GM18499 (cell line): ENCODE data around the gene AAK1.

Experiments used
- ATAC-seq: cut with Tn5 transposase; IDR thresholded peaks from one replicate; pipeline ENCODE4 v1.9.1; 2021; ENCODE audit warnings: moderate number of reproducible peaks; ENCODE audit not compliant: insufficient read depth, unreplicated experiment

AAK1 gene

GRCh38 chr2:69509011-69509749, 134.4 kb downstream of the AAK1 start:
- no peak for ATAC-seq

GRCh38 chr2:69505710-69506109, 137.8 kb downstream of the AAK1 start:
- ATAC-seq: no peak

GRCh38 chr2:69501301-69501700, 142.2 kb downstream of the AAK1 start:
- ATAC-seq: no peak

GRCh38 chr2:69499966-69500365, 143.6 kb downstream of the AAK1 start:
- no peak for ATAC-seq

- no peak for ATAC-seq
Measured at GRCh38 chr2:69499242-69499641, 144.3 kb downstream of the AAK1 start.

GRCh38 chr2:69495861-69496260, 147.7 kb downstream of the AAK1 start:
- ATAC-seq: no peak

GRCh38 chr2:69495008-69495407, 148.5 kb downstream of the AAK1 start:
- no peak for ATAC-seq

GRCh38 chr2:69494126-69494525, 149.4 kb downstream of the AAK1 start:
- no peak for ATAC-seq

GRCh38 chr2:69493268-69493667, 150.3 kb downstream of the AAK1 start:
- no peak for ATAC-seq

GRCh38 chr2:69491864-69492263, 151.7 kb downstream of the AAK1 start:
- no peak for ATAC-seq

- no peak for ATAC-seq
Measured at GRCh38 chr2:69490486-69490885, 153.1 kb downstream of the AAK1 start.

- ATAC-seq: no peak
Measured at GRCh38 chr2:69489793-69490192, 153.7 kb downstream of the AAK1 start.

- no peak for ATAC-seq
Measured at GRCh38 chr2:69483696-69484095, 159.8 kb downstream of the AAK1 start.

GRCh38 chr2:69483024-69483423, 160.5 kb downstream of the AAK1 start:
- no peak for ATAC-seq

- ATAC-seq: no peak
Measured at GRCh38 chr2:69482471-69482870, 161.1 kb downstream of the AAK1 start.

GRCh38 chr2:69481421-69481820, 162.1 kb downstream of the AAK1 start:
- ATAC-seq: no peak

- ATAC-seq: no peak
Measured at GRCh38 chr2:69477627-69478026, 165.9 kb downstream of the AAK1 start.

GRCh38 chr2:69474688-69475087, 168.9 kb downstream of the AAK1 start:
- ATAC-seq: no peak

GRCh38 chr2:69471793-69472192, 171.7 kb downstream of the AAK1 start:
- ATAC-seq: no peak

GRCh38 chr2:69470911-69471310, 172.6 kb downstream of the AAK1 start:
- ATAC-seq: no peak

- no peak for ATAC-seq
Measured at GRCh38 chr2:69469784-69470183, 173.8 kb downstream of the AAK1 start.

GRCh38 chr2:69469375-69469774, 174.2 kb downstream of the AAK1 start:
- ATAC-seq: no peak

GRCh38 chr2:69466728-69467127, 176.8 kb downstream of the AAK1 start:
- ATAC-seq: no peak
